HG02610 (cell line): ENCODE data around the gene NATD1.

Source experiments
- ATAC-seq: cut with Tn5 transposase; IDR thresholded peaks from one replicate; pipeline ENCODE4 v1.9.1; 2021; ENCODE audit warnings: mild to moderate bottlenecking, moderate library complexity; ENCODE audit not compliant: unreplicated experiment

NATD1 gene

DNA sequence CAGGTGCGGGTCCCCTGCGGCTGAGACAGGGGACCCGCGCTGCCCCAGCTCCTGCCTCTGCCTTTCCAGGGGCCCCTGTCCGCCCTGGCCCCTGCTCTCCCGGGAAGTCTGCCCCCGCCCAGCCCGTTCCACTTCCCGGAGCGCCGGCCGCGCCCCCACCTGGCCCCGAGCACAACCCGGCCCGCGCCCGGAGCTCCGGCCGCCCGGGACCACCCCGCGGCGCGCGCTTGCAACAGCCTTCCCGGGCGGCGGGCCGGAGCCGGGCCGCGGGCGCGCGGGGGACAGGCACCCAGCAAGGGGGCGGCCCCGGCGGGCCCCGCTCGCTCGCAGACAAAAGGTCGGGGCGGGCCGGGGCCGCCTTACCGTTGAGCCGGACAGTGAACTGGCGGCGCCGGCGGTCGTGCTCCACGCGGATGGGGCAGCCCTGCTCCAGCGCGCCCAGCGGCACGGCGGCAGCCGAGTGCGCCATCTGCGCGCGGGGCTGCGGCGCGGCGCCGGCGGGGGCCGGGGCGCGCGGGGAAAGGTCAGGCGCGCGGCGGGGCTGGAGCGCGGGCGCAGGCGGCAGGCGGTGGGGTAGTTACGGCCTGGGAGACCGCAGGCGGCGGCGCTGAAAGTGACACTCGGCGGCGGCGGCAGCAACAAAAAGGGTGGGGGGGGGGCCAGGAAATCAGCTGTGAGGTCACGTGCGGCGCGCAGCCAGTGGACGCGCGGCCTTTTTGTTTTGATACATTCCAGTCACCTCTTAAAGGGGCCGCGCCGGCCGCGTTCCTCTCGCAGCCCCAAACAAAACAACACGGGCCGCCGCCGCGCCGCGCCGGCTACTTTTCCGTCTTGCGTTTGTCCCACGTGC, at the start of gene NATD1:
TSS of gene NATD1 (minus strand) at position 615 of the 850 bp plus-strand sequence. CDS start at position 469, 146 bp downstream.
- ATAC-seq, result peak; percentile 74

GRCh38 chr17:21301593-21302550, 48.7 kb upstream of the NATD1 start:
- ATAC-seq, result no peak

DNA sequence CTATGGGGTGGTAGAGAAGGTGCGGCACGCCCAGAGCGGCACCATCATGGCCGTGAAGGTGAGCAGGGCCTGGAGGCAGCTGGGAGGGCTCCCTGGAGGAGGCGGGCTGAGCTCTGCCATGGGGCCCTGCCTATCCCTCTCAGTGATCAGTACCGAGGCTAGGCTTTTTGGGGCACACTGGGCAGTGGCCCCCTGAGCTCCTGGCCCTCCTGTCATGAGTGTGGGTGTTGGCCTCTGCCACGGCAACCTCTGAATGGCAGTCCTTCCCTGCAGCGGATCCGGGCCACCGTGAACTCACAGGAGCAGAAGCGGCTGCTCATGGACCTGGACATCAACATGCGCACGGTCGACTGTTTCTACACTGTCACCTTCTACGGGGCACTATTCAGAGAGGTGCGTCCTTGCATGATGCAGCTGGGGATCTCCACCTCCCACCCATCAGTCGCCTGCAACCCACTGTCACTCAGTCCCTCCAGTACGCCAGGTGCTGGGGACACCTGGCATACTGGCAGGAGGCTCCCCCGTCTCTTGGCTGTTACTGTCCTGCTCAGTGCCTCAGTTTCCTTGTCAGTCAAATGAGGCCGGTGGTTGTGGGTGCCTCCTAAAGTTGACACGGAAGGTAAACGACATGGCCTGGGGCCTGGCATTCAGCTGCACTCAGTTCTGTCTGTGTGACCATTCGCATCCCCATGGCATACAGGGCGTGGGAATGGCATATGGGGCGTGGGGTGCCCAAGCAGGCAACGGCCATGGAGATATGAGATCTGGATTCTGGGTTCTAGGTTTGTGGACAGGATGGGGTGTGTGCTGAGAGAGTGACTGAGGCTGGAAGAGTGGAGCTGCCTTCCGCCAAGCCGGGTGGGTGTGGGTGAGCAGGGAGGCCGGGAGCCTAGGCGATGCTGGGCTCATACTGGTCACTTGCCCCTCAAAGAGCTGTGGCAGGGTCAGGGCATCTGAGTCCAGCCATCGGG, 47.7 kb upstream of the NATD1 start:
- ATAC-seq, result no peak

DNA sequence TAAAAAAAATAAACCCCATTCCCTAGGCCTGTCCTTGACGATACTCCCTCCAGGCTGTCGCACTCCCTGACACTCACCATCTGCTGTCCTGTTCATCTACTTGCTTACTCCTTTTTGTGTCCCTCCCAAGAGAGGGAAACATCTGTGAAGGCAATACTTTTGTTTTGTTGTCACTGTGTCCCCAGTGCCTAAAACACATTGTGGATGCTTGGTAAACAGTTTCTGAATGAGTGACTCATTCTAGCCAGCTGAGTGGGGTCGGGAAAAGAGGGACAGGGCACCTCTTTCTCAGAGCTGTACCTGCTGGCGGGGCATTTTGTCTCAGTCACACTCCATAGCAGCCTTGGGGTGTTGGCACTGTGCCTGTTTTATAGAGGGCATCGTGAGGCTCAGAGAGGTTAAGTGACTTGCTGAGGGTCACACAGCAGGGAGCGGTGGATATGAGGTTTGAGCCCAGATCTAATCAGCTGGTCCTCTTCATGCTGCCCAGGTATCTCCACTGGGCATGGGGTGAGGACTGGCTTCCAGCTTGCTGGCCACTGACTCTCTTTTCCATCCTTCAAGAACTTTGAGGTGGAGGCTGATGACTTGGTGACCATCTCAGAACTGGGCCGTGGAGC, 46.9 kb upstream of the NATD1 start:
- ATAC-seq, result no peak

- ATAC-seq, result no peak
Observed at GRCh38 chr17:21298983-21299519, 45.8 kb upstream of the NATD1 start.

- ATAC-seq, result no peak
Observed at GRCh38 chr17:21298056-21298982, 45.1 kb upstream of the NATD1 start.

DNA sequence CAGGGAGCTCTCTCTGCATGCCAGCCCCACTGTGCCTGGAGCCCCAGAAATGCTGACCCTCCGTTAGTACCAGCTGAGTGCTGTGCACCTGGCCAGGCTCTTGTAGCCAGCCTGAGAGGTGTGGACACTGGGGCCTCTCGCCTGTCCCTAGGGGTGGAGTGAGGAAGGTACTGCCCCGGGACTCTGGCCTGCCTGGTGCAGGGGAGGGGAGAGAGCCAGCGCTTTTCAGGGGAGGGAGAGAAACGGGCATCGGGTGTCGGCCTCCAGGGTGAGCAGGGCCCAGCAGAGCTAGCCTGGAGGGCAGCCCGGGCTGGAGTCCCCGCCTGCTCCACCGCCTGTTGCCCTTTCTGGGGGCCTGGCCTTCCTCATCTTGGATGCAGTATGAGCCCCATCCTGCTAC, 44.4 kb upstream of the NATD1 start:
- ATAC-seq, result no peak

- ATAC-seq, result no peak
Observed at GRCh38 chr17:21297026-21297520, 43.9 kb upstream of the NATD1 start.

DNA sequence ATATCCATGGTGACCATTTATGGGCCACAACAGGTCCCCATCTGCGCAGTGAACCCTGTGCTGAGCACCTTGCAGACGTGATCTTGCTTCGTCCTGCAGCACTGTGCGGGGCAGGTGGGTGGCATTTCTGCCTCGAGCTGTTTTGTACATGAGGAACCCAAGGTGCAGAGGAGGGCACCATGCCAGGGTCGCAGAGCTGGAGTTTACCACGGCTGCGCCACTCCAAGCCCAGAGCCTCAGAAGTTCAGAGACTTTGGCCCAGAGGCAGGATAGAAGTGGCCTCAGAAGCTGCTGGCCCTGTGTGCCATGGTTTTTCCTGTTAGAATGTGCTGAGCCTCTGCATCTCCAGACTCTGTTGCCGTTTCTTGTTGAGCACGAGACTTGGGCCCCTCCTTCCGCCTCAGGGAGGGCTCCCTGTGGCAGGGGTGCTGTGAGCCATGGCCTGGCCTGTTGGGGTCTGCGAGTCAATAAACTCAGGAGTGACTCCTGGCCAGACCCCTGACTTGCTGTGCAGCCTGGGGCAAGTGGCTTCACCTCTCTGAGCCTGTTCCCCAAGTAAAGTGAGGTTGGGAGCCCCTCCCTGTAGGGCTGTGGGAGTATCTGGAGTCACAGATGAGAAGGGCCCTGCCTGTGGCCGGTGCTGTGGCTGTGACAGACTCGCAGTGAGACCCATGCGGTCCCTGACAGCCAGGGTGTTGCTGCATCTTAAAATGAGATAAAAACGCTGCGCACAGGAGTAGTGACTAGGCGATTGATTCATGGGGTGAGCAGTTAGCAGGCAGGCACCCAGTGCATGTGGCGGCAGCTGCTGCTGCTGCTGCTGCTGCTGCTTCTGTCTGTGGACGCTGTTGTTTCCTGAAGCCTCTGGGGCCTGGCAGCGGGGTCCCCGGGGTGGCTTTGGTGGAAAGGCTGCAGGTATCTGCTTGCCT, 43.2 kb upstream of the NATD1 start:
- ATAC-seq, result no peak

- ATAC-seq, result no peak
Observed at GRCh38 chr17:21295036-21295952, 42.1 kb upstream of the NATD1 start.

- ATAC-seq, result no peak
Observed at GRCh38 chr17:21294321-21295035, 41.3 kb upstream of the NATD1 start.

GRCh38 chr17:21293831-21294210, 40.6 kb upstream of the NATD1 start:
- ATAC-seq, result no peak

DNA sequence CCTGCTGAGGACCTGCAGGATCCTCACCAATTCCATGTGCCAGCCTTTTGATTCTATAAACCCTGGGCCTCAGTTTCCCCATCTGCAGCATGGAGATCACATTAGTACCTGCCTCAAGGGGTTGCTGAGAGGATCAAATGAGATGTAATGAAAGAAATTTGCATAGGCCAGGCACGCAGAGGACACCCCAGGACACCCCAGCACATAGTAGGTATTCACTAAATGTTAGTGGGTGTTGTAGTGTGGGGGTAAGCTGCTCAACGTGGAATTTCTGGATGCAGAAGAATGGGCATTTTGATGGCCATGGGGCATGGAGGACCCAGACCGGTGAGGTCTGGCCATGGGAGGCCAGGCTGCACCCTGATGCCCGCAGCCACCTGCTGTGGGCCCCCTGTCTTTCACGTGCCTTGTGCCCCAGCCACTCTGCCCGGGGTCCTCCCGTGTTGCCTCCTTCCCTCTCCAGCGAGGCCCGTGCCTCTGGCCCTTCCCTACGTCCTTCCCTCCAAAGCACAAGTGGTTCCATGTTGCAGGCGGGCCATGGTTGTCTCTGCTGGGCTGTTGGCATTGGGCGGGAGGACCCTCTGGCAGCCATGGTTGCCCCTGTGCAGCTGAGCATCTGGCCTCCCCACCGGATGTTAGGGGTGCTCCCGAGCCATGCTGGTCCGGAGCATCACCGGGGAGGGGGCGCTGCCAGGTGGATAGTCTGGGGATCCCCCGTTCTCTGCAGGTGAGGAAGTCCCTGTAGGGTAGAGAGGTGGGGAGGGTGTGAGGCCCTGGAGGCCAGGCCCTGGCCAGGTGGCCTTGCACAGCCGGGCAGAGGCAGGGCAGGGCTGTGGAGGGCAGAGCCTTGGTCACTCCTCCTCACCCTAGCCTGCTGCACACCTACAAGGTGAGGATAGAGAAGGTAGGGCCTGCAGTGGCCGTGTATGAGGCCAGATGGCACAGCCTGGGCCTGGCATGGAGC, 39.9 kb upstream of the NATD1 start:
- no peak for ATAC-seq

DNA sequence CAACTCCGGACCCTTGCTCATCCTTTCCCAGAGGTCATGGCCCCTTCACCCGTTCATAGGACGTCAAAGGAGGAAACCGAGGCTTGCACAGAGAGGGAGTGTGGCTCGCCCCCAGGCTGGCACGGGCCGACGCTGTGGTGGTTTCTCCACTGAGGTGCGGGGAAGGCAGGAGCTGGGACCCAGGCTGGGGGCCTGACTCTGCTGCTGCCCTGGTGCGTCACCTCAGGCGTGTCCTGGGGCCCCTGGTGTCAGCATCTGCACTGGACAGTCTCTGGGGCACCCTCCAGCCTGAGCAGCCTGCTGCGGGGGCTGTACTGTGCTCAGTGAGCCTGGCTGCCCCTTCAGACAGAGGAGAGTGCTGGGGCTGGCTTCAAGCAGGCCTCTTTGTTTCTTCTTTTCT, 38.7 kb upstream of the NATD1 start:
- no peak for ATAC-seq

- no peak for ATAC-seq
Observed at GRCh38 chr17:21291357-21291756, 38.1 kb upstream of the NATD1 start.
